Activated T-cell treated with anti-CD3 and anti-CD28 coated beads for 4 hours (primary cell): ENCODE results near the gene SEPTIN12.
A peak's percentile ranks its signal among the peaks of the same experiment; 100 is the strongest.
"Not testable (repeated sequence)": the region's sequence is repeated elsewhere in the genome, so short reads cannot be mapped to it uniquely, and the experiment has no call there.

ENCODE experiments used
- DNase-seq: peaks from one replicate; pipeline ENCODE4 v3.0.0-alpha.2; 2020

The SEPTIN12 gene

GRCh38 chr16:4750896-4751295, 37.2 kb downstream of the SEPTIN12 start:
- DNase-seq = no peak

DNA sequence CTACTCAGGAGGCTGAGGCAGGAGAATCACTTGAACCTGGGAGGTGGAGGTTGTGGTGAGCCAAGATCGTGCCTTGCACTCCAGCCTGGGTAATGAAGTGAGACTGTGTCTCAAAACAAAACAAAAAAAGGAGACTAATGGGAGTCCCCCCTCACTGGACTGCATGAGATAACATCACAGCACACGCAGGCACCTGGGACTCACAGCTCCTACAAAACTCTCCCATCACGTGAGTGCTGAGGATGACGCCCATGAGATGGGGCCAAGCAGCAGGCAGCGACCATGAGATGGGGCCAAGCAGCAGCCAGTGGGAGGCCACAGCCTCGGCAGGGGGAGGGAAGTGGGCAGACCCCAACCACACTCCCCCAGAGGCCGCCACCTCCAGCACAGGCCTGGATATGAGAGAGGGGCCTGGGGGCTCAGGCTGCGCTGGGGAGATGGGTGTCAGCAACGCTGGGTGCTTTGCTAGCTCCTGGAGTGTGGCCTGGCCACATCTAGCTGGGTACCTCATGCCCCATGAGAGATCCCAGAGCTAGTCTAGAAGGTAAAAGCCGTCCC, 38.4 kb downstream of the SEPTIN12 start:
- no peak for DNase-seq

DNA sequence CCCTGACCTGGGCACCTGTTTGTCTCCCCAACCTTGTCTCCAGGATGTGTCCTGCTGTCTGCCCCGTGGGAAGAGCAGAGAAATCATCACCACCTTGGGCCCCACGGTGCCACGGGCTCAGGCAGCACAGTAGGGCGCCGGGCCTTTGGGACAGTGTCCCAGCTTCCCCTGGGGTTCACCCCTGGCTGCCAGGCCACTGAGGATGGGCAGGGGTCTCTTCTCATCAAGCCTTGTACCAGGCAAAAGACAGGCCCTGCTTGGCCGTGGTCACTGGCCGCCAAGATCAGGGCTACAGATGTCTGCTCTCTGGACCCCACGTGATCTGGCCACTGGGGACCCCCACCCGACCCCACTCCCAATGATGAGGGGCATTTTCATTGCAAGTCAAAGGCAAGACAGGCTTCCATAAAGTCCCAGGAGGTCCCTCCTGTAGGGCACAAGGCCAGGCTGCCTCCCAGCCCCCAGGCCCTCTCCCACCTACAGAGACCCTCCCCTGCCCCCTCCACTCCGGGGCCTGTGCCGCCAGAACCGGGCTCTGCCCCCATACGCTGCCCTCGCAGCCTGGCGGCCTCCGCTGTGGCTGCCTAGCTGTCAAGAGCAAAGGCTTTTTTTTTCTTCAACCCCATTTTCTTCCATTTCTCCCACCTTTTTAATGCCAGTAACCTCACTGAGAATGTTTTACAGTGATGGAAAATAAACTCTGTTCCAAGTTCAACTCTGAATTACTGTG, 39.3 kb downstream of the SEPTIN12 start:
- DNase-seq = no peak

GRCh38 chr16:4747906-4748681, 40.1 kb downstream of the SEPTIN12 start:
- DNase-seq = no peak

GRCh38 chr16:4746991-4747574, 41.1 kb downstream of the SEPTIN12 start:
- no peak for DNase-seq

GRCh38 chr16:4746215-4746614, 41.9 kb downstream of the SEPTIN12 start:
- DNase-seq = no peak

DNA sequence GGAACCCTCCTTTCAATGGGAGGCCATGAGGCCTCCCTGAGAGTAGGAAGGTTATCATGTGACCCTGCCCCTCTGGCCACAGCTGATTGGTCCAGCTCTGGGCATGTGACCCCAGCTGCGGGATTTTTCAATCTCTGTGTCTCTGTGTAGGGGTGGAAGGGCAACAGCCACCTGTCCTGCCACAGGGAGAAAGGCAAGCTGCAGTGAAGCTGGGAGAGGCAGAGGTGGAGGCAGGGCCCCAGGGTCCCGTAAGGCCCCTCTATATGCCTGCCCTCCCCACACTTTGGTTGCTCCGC, 42.9 kb downstream of the SEPTIN12 start:
- DNase-seq = no peak

DNA sequence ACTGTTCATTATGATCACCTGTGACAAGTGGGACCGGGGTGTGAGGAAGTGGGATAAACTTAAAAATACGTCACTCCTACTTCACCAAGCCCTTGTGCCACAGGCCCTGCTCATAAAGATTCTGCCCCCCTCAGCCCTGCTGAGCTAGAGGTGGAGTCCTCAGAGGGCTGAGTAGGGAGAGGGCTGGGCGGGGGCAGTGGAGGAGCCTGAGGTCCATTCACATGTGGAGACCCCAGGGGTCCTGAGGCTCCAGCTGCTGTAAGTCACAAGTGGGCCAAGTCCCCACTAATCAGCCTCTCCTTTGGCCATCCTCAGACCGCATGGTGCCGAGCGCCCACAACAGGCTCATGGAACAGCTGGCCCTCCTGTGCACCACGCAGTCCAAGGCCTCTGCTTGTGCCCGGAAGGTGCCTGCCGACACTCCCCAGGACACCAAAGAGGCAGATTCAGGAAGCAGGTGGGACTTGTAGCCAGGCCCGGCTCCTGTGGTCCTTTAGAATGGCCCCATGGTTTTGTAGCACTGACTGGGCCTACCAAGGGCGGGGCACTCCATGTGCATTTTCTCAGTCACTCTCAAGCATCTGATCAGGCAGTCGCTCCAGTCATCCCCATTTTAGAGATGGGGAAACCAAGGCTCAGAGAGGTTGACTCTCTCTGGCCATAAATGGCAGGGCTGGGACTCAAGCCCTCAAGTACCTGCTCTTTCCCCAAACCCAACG, 43.4 kb downstream of the SEPTIN12 start:
- DNase-seq = no peak

DNA sequence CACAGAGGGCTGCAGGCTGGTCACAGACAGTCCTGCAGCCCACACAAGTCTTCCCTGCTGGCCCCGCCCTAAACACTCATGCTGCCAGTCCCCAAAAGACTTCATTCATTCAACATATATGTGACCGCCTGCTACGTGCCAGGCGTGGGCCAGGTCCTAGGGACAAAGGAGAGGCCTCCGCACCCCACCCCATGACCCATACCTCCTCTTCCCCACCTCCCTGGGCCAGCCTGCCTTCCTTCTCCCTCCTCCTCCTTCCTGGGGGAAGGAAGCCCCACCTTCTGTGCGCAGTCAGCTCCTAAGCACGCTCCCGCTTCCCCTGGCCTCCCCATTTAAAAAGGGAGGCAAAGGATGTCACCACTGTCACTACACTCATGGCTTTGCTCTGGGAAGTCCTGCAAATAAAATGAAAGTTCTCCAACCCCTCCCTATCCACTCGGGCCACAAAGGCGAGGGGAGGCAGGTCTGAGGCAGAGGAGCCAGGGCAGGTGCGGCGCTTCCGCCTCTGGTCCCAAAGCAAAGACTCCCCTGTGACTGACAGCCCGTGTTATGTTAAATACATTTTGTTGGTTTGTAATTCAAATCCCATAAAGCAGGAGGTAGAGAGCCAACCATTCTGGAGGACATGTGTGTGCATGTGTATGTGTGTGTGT, 44.8 kb downstream of the SEPTIN12 start:
- no peak for DNase-seq

DNA sequence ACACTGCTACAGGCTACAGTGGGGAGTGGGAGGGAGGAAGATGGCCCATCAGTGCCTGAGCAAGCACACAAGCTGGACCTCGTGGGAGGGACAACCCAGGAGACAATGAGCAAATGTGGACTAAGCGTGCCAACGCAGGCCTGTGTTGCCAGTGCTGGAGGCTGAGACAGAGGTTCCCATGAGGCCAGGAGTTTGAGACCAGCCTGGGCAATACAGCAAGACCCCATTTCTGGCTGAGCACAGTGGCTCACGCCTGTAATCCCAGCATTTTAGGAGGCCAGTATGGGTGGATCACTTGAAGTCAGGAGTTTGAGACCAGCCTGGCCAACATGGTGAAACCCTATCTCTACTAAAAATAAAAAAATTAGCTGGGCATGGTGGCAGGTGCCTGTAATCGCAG, 49.8 kb downstream of the SEPTIN12 start:
- not testable (repeated sequence) for DNase-seq

- DNase-seq = no peak
Observed at GRCh38 chr16:4737545-4737944, 50.6 kb downstream of the SEPTIN12 start.

GRCh38 chr16:4736546-4736945, 51.6 kb downstream of the SEPTIN12 start:
- DNase-seq = no peak

- DNase-seq = peak; percentile 92
Observed at GRCh38 chr16:4734730-4735535, 53.2 kb downstream of the SEPTIN12 start.

GRCh38 chr16:4734063-4734729, 53.9 kb downstream of the SEPTIN12 start, which contains the start of the genes ANKS3 and DNAAF8:
TSS of gene ANKS3 (minus strand) at chr16:4734271. CDS start at chr16:4730149, 4,122 bp downstream.
TSS of gene DNAAF8 (plus strand) at chr16:4734537. CDS start at chr16:4736515, 1,978 bp downstream.
- peak; percentile 70 for DNase-seq

GRCh38 chr16:4733747-4734062, 54.4 kb downstream of the SEPTIN12 start:
- peak; percentile 29 for DNase-seq

DNA sequence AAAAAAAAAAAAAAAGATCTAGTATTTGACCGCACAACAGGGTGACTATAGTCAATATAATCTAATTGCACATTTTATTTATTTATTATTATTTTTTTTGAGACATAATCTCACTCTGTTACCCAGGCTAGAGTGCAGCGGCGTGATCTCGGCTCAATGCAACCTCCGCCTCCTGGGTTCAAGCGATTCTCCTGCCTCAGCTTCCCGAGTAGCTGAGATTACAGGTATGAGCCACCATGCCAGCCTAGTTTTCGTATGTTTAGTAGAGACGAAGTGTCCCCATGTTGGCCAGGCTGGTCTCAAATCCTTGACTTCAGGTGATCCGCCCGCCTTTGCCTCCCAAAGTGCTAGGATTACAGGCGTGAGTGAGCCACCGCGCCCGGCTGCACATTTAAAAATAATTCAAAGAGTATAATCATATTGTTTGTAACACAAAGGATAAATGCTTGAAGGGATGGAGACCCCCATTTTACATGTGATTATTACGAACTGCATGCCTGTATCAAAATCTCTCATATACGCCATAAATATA, 54.9 kb downstream of the SEPTIN12 start:
- no peak for DNase-seq

- DNase-seq = no peak
Observed at GRCh38 chr16:4729876-4730275, 58.3 kb downstream of the SEPTIN12 start.

DNA sequence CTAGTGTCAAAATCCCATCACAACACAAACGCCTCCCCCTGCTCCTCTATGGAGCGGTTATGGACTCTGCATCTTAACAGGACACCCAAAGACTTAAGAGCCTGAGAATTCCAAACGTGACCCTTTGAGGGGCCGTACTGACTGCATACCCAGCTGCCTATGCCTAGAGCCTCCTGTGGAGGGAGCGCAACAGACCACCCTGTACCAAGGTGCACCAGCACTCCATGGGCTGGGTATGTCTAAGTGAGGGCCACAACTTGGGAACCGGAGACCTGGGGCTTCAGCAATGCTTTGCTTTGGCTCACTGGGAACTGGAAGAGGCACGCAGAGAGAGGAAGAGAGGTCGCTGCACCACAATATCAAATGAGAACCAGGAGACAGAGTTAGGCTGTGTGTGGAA, 59.5 kb downstream of the SEPTIN12 start:
- no peak for DNase-seq
